GM12875 (cell line): ENCODE data around the gene MGLL.

Experiments used
- H3K4me3 ChIP-seq: one replicate; pipeline ENCODE4 v1.5.1; 2011; ENCODE audit warnings: low read depth, low read length, control low read depth
- CTCF ChIP-seq: IDR thresholded peaks from 2 replicates; pipeline ENCODE4 v1.5.1; 2011; ENCODE audit warnings: low read depth, mild to moderate bottlenecking, control low read depth, inconsistent platforms, low read length, moderate library complexity, borderline replicate concordance; ENCODE audit not compliant: insufficient read depth

The MGLL gene

GRCh38 chr3:127732879-127733350 lies 89.4 kb downstream of the MGLL start:
- no peak for TF ChIP-seq CTCF
- H3K4me3 ChIP-seq, result no peak overlapping the region

- no peak for TF ChIP-seq CTCF
- no peak overlapping the region for H3K4me3 ChIP-seq
Measured at GRCh38 chr3:127732303-127732702, 90.0 kb downstream of the MGLL start.

GRCh38 chr3:127731546-127732289 lies 90.6 kb downstream of the MGLL start:
- no peak overlapping the region for H3K4me3 ChIP-seq
- no peak for TF ChIP-seq CTCF

- TF ChIP-seq CTCF, result no peak
- H3K4me3 ChIP-seq, result no peak overlapping the region
Measured at GRCh38 chr3:127730666-127731295, 91.5 kb downstream of the MGLL start.

GRCh38 chr3:127730171-127730570 lies 92.1 kb downstream of the MGLL start:
- no peak overlapping the region for H3K4me3 ChIP-seq
- no peak for TF ChIP-seq CTCF

- no peak overlapping the region for H3K4me3 ChIP-seq
Measured at GRCh38 chr3:127729556-127730056, 92.7 kb downstream of the MGLL start.

More at GRCh38 chr3:127729556-127730056, 92.7 kb downstream of the MGLL start:
- no peak for TF ChIP-seq CTCF
